SK-N-SH treated with all-trans-retinoic acid at 6 μM for 48 hours (cell line): ENCODE data around the gene MSI1.
"Not testable (repeated sequence)": the region's sequence is repeated elsewhere in the genome, so short reads cannot be mapped to it uniquely, and the experiment has no call there.

Source experiments
- ATAC-seq: fragments of 200-7000 bp; cut with Tn5 transposase; 3 replicates; pipeline ENCODE4 v1.9.1; 2020; ENCODE audit warnings: mild to moderate bottlenecking, moderate library complexity
- BACH2 ChIP-seq: fragments of 250-450 bp; sonication (Bioruptor Pico); IDR thresholded peaks from 2 replicates; pipeline ENCODE4 v1.9.0; 2021; ENCODE audit warnings: mild to moderate bottlenecking, borderline replicate concordance
- CREB5 ChIP-seq: fragments of 250-450 bp; sonication (Bioruptor Pico); IDR thresholded peaks from 2 replicates; pipeline ENCODE4 v1.5.1; 2020; ENCODE audit warnings: low read depth, mild to moderate bottlenecking, moderate library complexity
- CSRNP3 ChIP-seq: fragments of 250-450 bp; sonication (Bioruptor Pico); IDR thresholded peaks from 2 replicates; pipeline ENCODE4 v1.5.1; 2021; ENCODE audit warnings: mild to moderate bottlenecking, moderate library complexity
- ESRRG ChIP-seq: fragments of 250-450 bp; sonication (Bioruptor Pico); IDR thresholded peaks from 2 replicates; pipeline ENCODE4 v1.6.1; 2021; ENCODE audit warnings: mild to moderate bottlenecking
- GLIS3 ChIP-seq: fragments of 250-450 bp; sonication (Bioruptor Pico); IDR thresholded peaks from 2 replicates; pipeline ENCODE4 v1.5.0; 2020; ENCODE audit warnings: mild to moderate bottlenecking, moderate library complexity
- ISL1 ChIP-seq: fragments of 250-450 bp; sonication (Bioruptor Pico); IDR thresholded peaks from 2 replicates; pipeline ENCODE4 v2.1.2; 2022; ENCODE audit warnings: mild to moderate bottlenecking, moderate library complexity
- OSR1 ChIP-seq: fragments of 250-450 bp; sonication (Bioruptor Pico); IDR thresholded peaks from 2 replicates; pipeline ENCODE4 v1.8.0; 2022; ENCODE audit warnings: moderate library complexity, mild to moderate bottlenecking, inconsistent platforms
- POU6F1 ChIP-seq: fragments of 250-450 bp; sonication (Bioruptor Pico); IDR thresholded peaks from 2 replicates; pipeline ENCODE4 v1.8.0; 2021; ENCODE audit warnings: low read depth, mild to moderate bottlenecking, moderate library complexity, borderline replicate concordance
- PPARA ChIP-seq: fragments of 250-450 bp; sonication (Bioruptor Pico); IDR thresholded peaks from 2 replicates; pipeline ENCODE4 v1.5.0; 2020; ENCODE audit warnings: mild to moderate bottlenecking, borderline replicate concordance
- TCF4 ChIP-seq: fragments of 250-450 bp; sonication (Bioruptor Pico); IDR thresholded peaks from 2 replicates; pipeline ENCODE4 v1.8.0; 2021; ENCODE audit warnings: mild to moderate bottlenecking, moderate library complexity, borderline replicate concordance
- TOX ChIP-seq: fragments of 250-450 bp; sonication (Bioruptor Pico); IDR thresholded peaks from 2 replicates; pipeline ENCODE4 v1.8.0; 2021; ENCODE audit warnings: mild to moderate bottlenecking, moderate library complexity, borderline replicate concordance
- TSHZ2 ChIP-seq: fragments of 250-450 bp; sonication (Bioruptor Pico); IDR thresholded peaks from 2 replicates; pipeline ENCODE4 v1.5.0; 2020; ENCODE audit warnings: mild to moderate bottlenecking, moderate library complexity
- ZC3H10 ChIP-seq: fragments of 250-450 bp; sonication (Bioruptor Pico); IDR thresholded peaks from 2 replicates; pipeline ENCODE4 v1.5.1; 2021; ENCODE audit warnings: mild to moderate bottlenecking, moderate library complexity
- ZFP3 ChIP-seq: fragments of 250-450 bp; sonication (Bioruptor Pico); IDR thresholded peaks from 2 replicates; pipeline ENCODE4 v1.5.0; 2020; ENCODE audit warnings: mild to moderate bottlenecking, moderate library complexity
- ZNF70 ChIP-seq: fragments of 450-650 bp; formaldehyde crosslinking; IDR thresholded peaks from 2 replicates; pipeline ENCODE4 v1.5.0; 2020; ENCODE audit warnings: mild to moderate bottlenecking, moderate library complexity

The MSI1 gene

GRCh38 chr12:120337730-120338129 is 31.2 kb downstream of the MSI1 start:
- ATAC-seq, result no peak
- no peak for TF ChIP-seq POU6F1 (CRISPR knock-in tag)
- TF ChIP-seq PPARA, result no peak
- no peak for TF ChIP-seq TCF4 (CRISPR knock-in tag)
- no peak for TF ChIP-seq GLIS3
- no peak for TF ChIP-seq ESRRG (CRISPR knock-in tag)
- no peak for TF ChIP-seq ZNF70 (CRISPR knock-in tag)
- TF ChIP-seq ZC3H10 (CRISPR knock-in tag), result no peak
- no peak for TF ChIP-seq OSR1
- TF ChIP-seq, all 23 proteins: peak for 0

- ATAC-seq, result not testable (repeated sequence)
Measured at GRCh38 chr12:120336392-120336791, 32.6 kb downstream of the MSI1 start.

DNA sequence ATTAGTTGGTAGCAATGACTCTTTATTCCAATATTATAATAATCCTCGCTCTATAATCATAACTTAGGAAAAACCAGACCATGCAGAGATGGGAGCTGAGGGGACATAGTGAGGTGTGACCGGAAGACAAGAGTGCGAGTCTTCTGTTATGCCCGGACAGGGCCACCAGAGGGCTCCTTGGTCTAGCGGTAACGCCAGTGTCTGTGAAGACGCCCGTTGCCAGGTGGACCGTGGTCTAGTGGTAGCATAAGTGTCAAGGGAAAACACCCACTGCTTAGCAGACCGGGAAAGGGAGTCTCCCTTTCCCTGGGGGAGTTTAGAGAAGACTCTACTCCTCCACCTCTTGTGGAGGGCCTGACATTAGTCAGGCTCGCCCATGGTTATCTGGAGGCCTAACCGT is 33.5 kb downstream of the MSI1 start:
- 0 out of 3 replicates have a peak, but pooled peaks have one; percentile 24 for ATAC-seq

GRCh38 chr12:120332523-120332922 is 36.4 kb downstream of the MSI1 start:
- ATAC-seq, result no peak
- no peak for TF ChIP-seq ZFP3 (CRISPR knock-in tag)
- TF ChIP-seq CSRNP3 (CRISPR knock-in tag), result no peak
- TF ChIP-seq GLIS3, result no peak
- TF ChIP-seq CREB5, result no peak

GRCh38 chr12:120332041-120332440 is 36.9 kb downstream of the MSI1 start:
- TF ChIP-seq POU6F1 (CRISPR knock-in tag) (no peak), OSR1 (no peak), TOX (CRISPR knock-in tag) (no peak), TSHZ2 (CRISPR knock-in tag) (no peak), ESRRG (CRISPR knock-in tag) (no peak), ISL1 (no peak), CSRNP3 (CRISPR knock-in tag) (no peak), BACH2 (CRISPR knock-in tag) (no peak)
- no peak for ATAC-seq
